HG03520 (cell line): ENCODE data around the gene GRAMD1A.
A peak's percentile ranks its signal among the peaks of the same experiment; 100 is the strongest.
"Not testable (repeated sequence)": the region's sequence is repeated elsewhere in the genome, so short reads cannot be mapped to it uniquely, and the experiment has no call there.

ENCODE experiments used
- ATAC-seq: cut with Tn5 transposase; IDR thresholded peaks from one replicate; pipeline ENCODE4 v1.9.1; 2021; ENCODE audit warnings: mild to moderate bottlenecking, moderate library complexity; ENCODE audit not compliant: unreplicated experiment

The GRAMD1A gene

DNA sequence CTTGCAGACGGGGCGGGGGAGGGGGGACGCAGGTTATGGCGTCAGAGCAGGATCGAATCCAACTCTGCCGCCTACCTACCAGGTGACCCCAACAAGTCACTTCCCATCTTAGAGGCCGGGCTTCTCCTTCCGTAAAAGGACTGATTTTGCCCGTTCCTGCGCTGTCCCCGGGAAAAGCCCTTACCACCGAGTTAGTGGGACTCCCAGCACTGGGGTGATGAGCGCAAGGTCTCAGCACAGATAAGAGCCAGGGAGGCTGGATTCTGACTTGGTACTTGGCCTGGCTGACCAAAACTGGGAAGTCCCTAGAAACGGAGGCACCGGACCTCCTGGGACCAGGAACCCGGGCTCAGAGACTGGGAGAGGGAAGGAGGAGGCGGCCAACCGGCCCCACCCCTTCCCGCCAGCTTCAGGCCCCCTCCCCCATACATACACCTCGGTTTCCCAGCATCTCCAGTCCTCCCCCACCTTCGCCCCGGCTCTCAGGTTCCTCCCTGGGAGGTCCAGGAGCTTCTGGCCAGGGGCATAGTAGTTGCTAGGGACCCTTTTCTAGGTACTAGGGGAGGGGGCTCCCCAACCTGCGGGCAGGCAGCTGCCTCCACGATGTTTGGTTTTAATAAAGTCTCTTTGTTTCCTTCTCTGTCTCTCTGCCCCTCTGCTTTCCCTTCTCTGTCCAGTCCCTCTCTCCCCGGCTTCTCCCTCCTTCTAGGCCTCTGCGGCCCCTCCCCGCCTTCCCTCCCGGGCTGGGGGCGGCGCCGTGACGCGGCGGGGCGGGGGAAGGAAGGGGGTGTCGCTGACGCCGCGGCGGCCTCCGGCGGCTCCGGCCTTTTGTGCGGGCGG lies at the start of gene GRAMD1A:
Gene GRAMD1A, plus strand, starts transcription at position 826 of the 840 bp plus-strand sequence. CDS start 156 bp downstream, outside the sequence.
- peak; percentile 46 for ATAC-seq

DNA sequence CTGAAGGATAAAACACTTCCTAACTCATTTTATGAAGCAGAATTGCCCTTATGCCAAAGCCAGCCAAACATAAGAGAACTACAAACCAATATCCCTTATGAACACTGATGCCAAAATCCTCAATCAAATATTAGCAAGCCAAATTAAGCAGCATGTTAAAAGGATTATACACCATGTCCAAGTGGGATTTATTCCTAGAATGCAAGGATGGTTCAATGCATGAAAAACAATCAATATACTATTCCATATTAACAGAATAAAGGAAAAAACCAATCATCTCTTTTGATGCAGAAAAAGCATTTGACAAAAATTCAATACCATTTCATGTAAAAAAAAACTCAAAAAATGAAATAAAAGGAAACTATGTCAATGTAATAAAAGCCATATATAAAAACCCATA lies 47.0 kb upstream of the GRAMD1A start:
- ATAC-seq = no peak

- ATAC-seq = no peak
Observed at GRCh38 chr19:34957830-34958751, 42.0 kb upstream of the GRAMD1A start.

- no peak for ATAC-seq
Observed at GRCh38 chr19:34959021-34959420, 41.1 kb upstream of the GRAMD1A start.

GRCh38 chr19:34960103-34960805 lies 39.9 kb upstream of the GRAMD1A start:
- no peak for ATAC-seq

DNA sequence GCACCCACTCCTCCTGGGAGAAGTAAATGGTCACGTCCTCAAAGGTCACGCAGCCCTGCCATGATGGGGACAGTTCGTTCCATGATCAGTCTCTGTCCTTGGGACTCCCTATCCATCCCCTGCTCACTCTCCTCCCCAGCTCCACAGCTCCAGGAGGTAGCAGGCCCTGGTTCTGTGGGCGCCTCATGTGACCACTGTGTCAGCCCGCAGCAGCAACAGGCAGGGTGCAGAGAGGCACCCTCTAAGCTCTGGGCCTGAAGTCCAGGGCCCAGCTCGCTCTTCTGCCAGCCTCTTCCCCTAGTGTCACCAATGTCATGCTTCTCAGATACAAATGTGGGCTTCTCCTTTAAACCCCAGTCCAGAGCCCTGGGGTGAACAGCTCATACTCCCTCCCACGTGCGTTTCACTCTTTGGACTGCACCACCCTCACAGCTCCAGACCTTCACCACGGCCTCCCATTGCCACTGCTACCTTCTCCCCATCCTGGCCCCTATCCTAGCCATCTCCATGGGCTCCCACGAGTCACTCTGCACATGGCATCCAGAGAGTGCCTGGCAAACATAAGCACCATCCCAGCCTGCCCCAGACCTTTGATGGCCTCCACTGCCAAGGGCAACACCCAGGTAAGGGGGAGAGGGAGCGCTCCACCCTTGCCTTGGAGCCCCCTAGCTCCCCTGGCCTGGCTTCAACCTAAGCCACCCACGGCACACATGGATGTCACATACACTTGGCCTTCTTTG lies 39.0 kb upstream of the GRAMD1A start:
- no peak for ATAC-seq

DNA sequence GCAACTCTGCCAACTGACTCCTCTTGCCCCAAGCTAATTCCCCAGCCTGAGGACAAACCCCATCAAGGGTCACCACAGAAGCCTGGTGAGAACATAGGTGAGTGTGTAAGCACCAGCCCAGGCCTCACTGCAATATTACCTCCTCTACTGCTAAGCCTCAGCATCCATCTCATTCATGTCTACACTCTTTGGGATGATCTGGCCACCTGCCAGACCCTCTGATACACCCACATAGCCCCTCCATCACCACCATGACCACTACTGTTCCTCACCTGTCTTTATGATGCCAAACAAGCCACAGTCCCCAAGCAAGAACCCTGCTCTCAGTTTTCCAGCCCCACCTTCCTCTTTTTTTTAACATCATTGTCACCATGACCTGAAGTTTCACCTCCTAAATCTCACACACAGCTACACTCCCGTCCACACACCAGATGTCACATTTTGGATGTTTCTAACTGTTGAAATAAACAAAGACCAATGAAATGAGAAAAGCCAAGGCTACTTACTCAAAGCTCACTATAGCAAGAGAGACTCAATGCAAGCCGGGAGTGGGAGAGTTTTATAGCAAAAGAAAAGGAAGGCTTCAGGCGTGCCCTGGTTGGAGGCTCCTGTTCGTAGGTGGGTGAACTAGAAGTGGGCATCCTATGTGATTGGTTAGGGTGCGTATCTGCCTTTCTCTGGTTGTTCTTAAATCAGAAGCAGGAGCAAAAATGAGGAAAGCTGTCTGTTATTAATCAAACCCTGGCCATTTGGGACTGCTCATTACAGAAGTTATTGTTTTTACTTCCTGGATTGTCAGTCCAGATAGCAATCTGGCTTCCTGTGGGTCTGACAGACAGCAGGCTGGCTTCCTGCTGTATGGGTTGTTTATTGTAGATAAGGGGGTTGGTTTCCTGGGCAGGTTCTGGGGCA lies 38.1 kb upstream of the GRAMD1A start:
- no peak for ATAC-seq

- no peak for ATAC-seq
Observed at GRCh38 chr19:34962687-34963572, 37.2 kb upstream of the GRAMD1A start.

GRCh38 chr19:34963573-34964406 lies 36.3 kb upstream of the GRAMD1A start, which contains the start of gene ZNF792:
TSS of gene ZNF792 (minus strand) at chr19:34964229. CDS start at chr19:34963662, 567 bp downstream.
- ATAC-seq = no peak

DNA sequence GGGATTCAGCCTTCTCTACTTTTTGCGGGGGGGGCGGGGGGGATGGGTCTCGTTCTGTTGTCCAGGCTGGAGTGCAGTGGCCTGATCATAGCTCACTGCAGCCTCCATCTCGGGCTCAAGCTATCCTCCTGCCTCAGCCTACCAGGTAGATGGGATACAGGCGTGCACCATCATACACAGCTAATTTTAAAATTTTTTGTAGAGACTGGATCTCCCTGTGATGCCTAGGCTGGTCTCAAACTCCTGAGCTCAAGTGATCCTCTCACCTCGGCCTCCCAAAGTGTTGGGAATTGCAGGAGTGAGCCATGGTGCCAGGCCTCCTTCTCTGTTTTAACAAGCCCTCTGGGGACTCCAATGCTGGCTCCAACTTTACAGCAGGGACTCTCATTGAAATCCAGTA lies 35.5 kb upstream of the GRAMD1A start:
- ATAC-seq = no peak

GRCh38 chr19:34965505-34965904 lies 34.6 kb upstream of the GRAMD1A start:
- ATAC-seq = not testable (repeated sequence)

GRCh38 chr19:34967551-34967950 lies 32.6 kb upstream of the GRAMD1A start:
- no peak for ATAC-seq

DNA sequence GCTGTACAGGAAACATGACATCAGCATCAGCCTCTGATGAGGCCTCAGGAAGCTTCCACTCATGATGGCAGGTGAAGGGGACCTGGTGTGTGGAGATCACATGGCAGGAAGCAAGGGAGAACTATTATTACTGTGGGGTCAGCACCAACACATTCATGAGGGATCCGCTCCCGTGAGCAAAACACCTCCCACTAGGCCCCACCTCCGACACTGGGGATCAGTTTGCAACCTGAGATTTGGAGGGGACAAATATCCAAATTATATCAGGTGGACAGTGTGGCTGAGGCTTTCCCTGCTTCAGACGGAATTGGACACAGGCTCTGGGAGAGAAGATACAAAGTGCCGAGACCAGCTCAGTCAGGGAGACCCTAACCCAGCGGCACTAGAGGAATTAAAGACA lies 30.4 kb upstream of the GRAMD1A start:
- no peak for ATAC-seq

DNA sequence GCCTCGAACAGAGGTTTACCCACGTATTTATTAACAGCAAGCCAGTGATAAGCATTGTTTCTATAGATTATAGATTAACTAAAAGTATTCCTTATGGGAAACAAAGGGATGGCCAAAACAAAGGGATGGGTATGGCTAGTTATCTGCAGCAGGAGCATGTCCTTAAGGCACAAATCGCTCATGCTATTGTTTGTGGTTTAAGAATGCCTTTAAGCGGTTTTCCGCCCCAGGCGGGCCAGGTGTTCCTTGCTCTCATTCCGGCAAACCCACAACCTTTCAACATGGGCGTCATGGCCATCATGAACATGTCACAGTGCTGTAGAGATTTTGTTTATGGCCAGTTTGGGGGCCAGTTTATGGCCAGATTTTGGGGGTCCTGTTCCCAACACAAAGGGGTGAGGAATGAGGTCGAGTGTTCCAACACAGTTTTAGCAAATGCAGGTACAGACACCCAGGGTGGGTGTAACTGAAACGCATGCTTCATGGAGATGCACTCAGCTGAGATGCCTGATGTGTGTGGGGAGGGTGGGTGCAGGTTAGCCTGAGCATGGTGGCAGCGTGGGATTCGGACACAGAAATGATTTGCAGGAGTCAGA lies 29.8 kb upstream of the GRAMD1A start:
- not testable (repeated sequence) for ATAC-seq

GRCh38 chr19:34972163-34972705 lies 27.9 kb upstream of the GRAMD1A start:
- ATAC-seq = no peak

DNA sequence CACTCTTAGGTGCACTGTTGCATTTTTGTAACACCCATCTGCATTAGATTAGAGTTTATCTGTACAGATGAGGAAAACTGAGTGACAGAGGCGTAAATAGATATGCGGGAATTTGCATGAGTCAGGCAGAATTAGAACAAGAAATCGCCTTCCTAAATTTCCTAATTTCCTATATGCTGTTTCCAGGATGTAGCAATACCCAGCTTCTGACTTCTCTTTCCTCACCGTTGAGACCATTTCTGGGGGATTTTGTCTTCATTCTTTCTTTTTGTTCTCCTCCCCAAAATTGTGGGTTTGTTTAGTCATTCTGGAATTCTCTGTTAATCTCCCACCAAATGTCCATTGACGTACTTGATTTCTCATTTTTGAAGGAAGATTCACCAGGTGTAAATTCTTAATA lies 25.5 kb upstream of the GRAMD1A start:
- no peak for ATAC-seq

GRCh38 chr19:34975056-34975455 lies 25.1 kb upstream of the GRAMD1A start:
- ATAC-seq = no peak
